NT2/D1 (cell line): ENCODE measurements around the gene ADAM23.

Experiments
- DNase-seq: peaks from one replicate; pipeline ENCODE4 v3.0.0-alpha.2; 2011; ENCODE audit warnings: low read depth, low spot score
- H3K27me3 ChIP-seq: 2 replicates; pipeline ENCODE4 v1.6.0; 2011; ENCODE audit warnings: mild to moderate bottlenecking; ENCODE audit not compliant: insufficient read length, insufficient read depth
- H3K36me3 ChIP-seq: 2 replicates; pipeline ENCODE4 v1.6.1; 2011; ENCODE audit warnings: mild to moderate bottlenecking, low read length, mixed read lengths; ENCODE audit not compliant: insufficient read depth, insufficient read length
- H3K4me1 ChIP-seq: 2 replicates; pipeline ENCODE4 v1.5.1; 2011; ENCODE audit not compliant: insufficient read depth, insufficient read length
- H3K4me3 ChIP-seq: 2 replicates; pipeline ENCODE4 v1.5.1; 2011; ENCODE audit warnings: low read depth; ENCODE audit not compliant: insufficient read length
- H3K9ac ChIP-seq: 2 replicates; pipeline ENCODE4 v1.6.0; 2011; ENCODE audit warnings: low read depth; ENCODE audit not compliant: insufficient read length
- H3K9me3 ChIP-seq: 2 replicates; pipeline ENCODE4 v1.5.1; 2011; ENCODE audit warnings: mild to moderate bottlenecking, low read length; ENCODE audit not compliant: insufficient read depth
- SUZ12 ChIP-seq: IDR thresholded peaks from 2 replicates; pipeline ENCODE4 v1.6.1; 2011; ENCODE audit not compliant: insufficient read length, insufficient read depth; ENCODE audit errors: extremely low read depth
- YY1 ChIP-seq: IDR thresholded peaks from 2 replicates; pipeline ENCODE4 v1.6.1; 2011; ENCODE audit not compliant: insufficient read length, insufficient read depth
- ZNF274 ChIP-seq: IDR thresholded peaks from 2 replicates; pipeline ENCODE4 v1.6.1; 2011; ENCODE audit warnings: mild to moderate bottlenecking, low read depth, low read length

The ADAM23 gene

GRCh38 chr2:206585335-206585734 is 142.0 kb downstream of the ADAM23 start:
- no peak for TF ChIP-seq YY1
- TF ChIP-seq SUZ12, result no peak
- no peak for TF ChIP-seq ZNF274
- no peaks in the 10 kb centered on the region for H3K4me1 ChIP-seq
- DNase-seq, result no peak
- H3K9ac ChIP-seq, result no peak overlapping the region
- no peak overlapping the region for H3K4me3 ChIP-seq
- no peaks in the 10 kb centered on the region for H3K36me3 ChIP-seq
- no peaks in the 10 kb centered on the region for H3K27me3 ChIP-seq
- no peaks in the 10 kb centered on the region for H3K9me3 ChIP-seq

- TF ChIP-seq YY1 (no peak), SUZ12 (no peak), ZNF274 (no peak)
- no peaks in the 10 kb centered on the region for H3K9me3 ChIP-seq
- no peaks in the 10 kb centered on the region for H3K27me3 ChIP-seq
- no peak overlapping the region for H3K4me3 ChIP-seq
- no peaks in the 10 kb centered on the region for H3K36me3 ChIP-seq
- DNase-seq, result no peak
- no peaks in the 10 kb centered on the region for H3K4me1 ChIP-seq
- H3K9ac ChIP-seq, result no peak overlapping the region
Observed at GRCh38 chr2:206586609-206587008, 143.3 kb downstream of the ADAM23 start.

GRCh38 chr2:206597717-206598218 is 154.4 kb downstream of the ADAM23 start:
- Histone ChIP-seq H3K9ac (no peak overlapping the region), H3K4me1 (no peaks in the 10 kb centered on the region), H3K36me3 (peaks cover 3% of the 10 kb centered on the region), H3K9me3 (no peaks in the 10 kb centered on the region), H3K4me3 (no peak overlapping the region), H3K27me3 (no peaks in the 10 kb centered on the region)
- TF ChIP-seq ZNF274 (no peak), YY1 (no peak), SUZ12 (no peak)
- DNase-seq, result no peak

GRCh38 chr2:206603243-206603642 is 159.9 kb downstream of the ADAM23 start:
- no peak for TF ChIP-seq YY1
- TF ChIP-seq ZNF274, result no peak
- no peak for TF ChIP-seq SUZ12
- Histone ChIP-seq H3K4me1 (no peaks in the 10 kb centered on the region), H3K9me3 (no peaks in the 10 kb centered on the region), H3K36me3 (no peaks in the 10 kb centered on the region), H3K4me3 (no peak overlapping the region), H3K9ac (no peak overlapping the region), H3K27me3 (no peaks in the 10 kb centered on the region)
- no peak for DNase-seq

- Histone ChIP-seq H3K9ac (no peak overlapping the region), H3K4me3 (no peak overlapping the region)
- TF ChIP-seq SUZ12 (no peak), ZNF274 (no peak), YY1 (no peak)
Observed at GRCh38 chr2:206610451-206610850, 167.1 kb downstream of the ADAM23 start.

GRCh38 chr2:206611191-206611590 is 167.9 kb downstream of the ADAM23 start:
- H3K27me3 ChIP-seq, result no peaks in the 10 kb centered on the region
- no peak for DNase-seq
- peaks cover 4% of the 10 kb centered on the region for H3K4me1 ChIP-seq
- H3K4me3 ChIP-seq, result no peak overlapping the region
- H3K9me3 ChIP-seq, result no peaks in the 10 kb centered on the region
- TF ChIP-seq ZNF274, result no peak
- TF ChIP-seq SUZ12, result no peak
- no peak for TF ChIP-seq YY1
- no peaks in the 10 kb centered on the region for H3K36me3 ChIP-seq
- no peak overlapping the region for H3K9ac ChIP-seq

More at GRCh38 chr2:206610451-206610850, 167.1 kb downstream of the ADAM23 start:
- no peaks in the 10 kb centered on the region for H3K9me3 ChIP-seq
- peaks cover 4% of the 10 kb centered on the region for H3K4me1 ChIP-seq
- DNase-seq, result no peak
- no peaks in the 10 kb centered on the region for H3K27me3 ChIP-seq
- H3K36me3 ChIP-seq, result no peaks in the 10 kb centered on the region

GRCh38 chr2:206611736-206612135 is 168.4 kb downstream of the ADAM23 start:
- H3K9ac ChIP-seq, result no peak overlapping the region
- no peaks in the 10 kb centered on the region for H3K9me3 ChIP-seq
- TF ChIP-seq YY1 (no peak), ZNF274 (no peak), SUZ12 (no peak)
- H3K36me3 ChIP-seq, result no peaks in the 10 kb centered on the region
- peaks cover 4% of the 10 kb centered on the region for H3K4me1 ChIP-seq
- H3K4me3 ChIP-seq, result no peak overlapping the region
- H3K27me3 ChIP-seq, result no peaks in the 10 kb centered on the region
- no peak for DNase-seq
